ENCODE data around the gene ANKRD39.

- TF ChIP-seq CTCF (IDR thresholded peaks at IDR 0.05) (no peak), EZH2 (IDR thresholded peaks at IDR 0.05; ENCODE audit: borderline replicate concordance, insufficient read depth, low read depth, low read length, poor library complexity, severe bottlenecking) (no peak)
Measured at GRCh38 chr2:96893289-96894150, 35.7 kb upstream of the ANKRD39 start.

Measured in B cell (primary cell).